ENCODE results near the gene PIK3R4. TPM values are rescaled to one million over a fixed set of nuclear protein-coding genes. Genes with fewer than 3 reads are reported as not detected.

The PIK3R4 gene
- polyA plus RNA-seq, 1 of the 3 experiments (the other 2 are of a cell fraction): 27.2 TPM

- CTCF ChIA-PET: no interaction called here
- H3K36me3 ChIP-seq (replicated peaks in 1 of 2; ENCODE audit: control insufficient read depth in 1 of 2, insufficient read depth in 2 of 2, low read length in 1 of 2): peaks cover 53 to 88% of the 10 kb centered on the region in 2 experiments
- H2AFZ ChIP-seq (ENCODE audit: low read depth): no peak overlapping the region
- H3K27me3 ChIP-seq (ENCODE audit: insufficient read depth): no peaks in the 10 kb centered on the region
- H4K20me1 ChIP-seq (ENCODE audit: insufficient read depth): no peaks in the 10 kb centered on the region
- H3K4me1 ChIP-seq (ENCODE audit: control insufficient read depth in 1 of 2, insufficient read depth in 2 of 2, low read depth in 1 of 2, low read length in 1 of 2): no peaks in the 10 kb centered on the region
- no peaks in the 10 kb centered on the region for H3K9me2 ChIP-seq
- H3F3A ChIP-seq (replicated peaks; ENCODE audit: insufficient read depth): no peaks in the 10 kb centered on the region
- no peak overlapping the region for H3K4me2 ChIP-seq
- 90% methylated on average over 7 of the region's 7 CpGs for WGBS (ENCODE audit: low lambda C conversion rate)
- TF ChIP-seq IRF3 (IDR thresholded peaks at IDR 0.05; ENCODE audit: low read depth, low read length) (no peak), ZBTB33 (IDR thresholded peaks at IDR 0.05; ENCODE audit: borderline replicate concordance, low read depth) (no peak), USF2 (IDR thresholded peaks at IDR 0.05; ENCODE audit: borderline replicate concordance, low read depth, low read length) (no peak), YY1 (IDR thresholded peaks at IDR 0.05; ENCODE audit: low read depth) (no peak), NFIC (IDR thresholded peaks at IDR 0.05; ENCODE audit: borderline replicate concordance) (no peak), TEAD4 (IDR thresholded peaks at IDR 0.05; ENCODE audit: borderline replicate concordance, insufficient read depth) (no peak), SIN3A (IDR thresholded peaks at IDR 0.05; ENCODE audit: borderline replicate concordance, low read depth, low read length) (no peak), EZH2phosphoT487 (IDR thresholded peaks at IDR 0.05; ENCODE audit: borderline replicate concordance, low read depth) (no peak), MAX (IDR thresholded peaks at IDR 0.05; ENCODE audit: low read depth) (no peak), EP300 (IDR thresholded peaks at IDR 0.05; ENCODE audit: borderline replicate concordance in 1 of 2, low read depth in 1 of 2, low read length in 1 of 2) (no peak), FOXM1 (IDR thresholded peaks at IDR 0.05; ENCODE audit: low read depth) (no peak), TAF1 (IDR thresholded peaks at IDR 0.05; ENCODE audit: borderline replicate concordance, low read depth, low read length) (no peak)
- no peak for DNase-seq
- H3K9me3 ChIP-seq: no peaks in the 10 kb centered on the region
- no peaks in the 10 kb centered on the region for H3K79me2 ChIP-seq (ENCODE audit: insufficient read depth)
- POLR2A ChIA-PET: no interaction called here
- H3K9ac ChIP-seq: no peak overlapping the region
- H3K4me3 ChIP-seq (ENCODE audit: low read depth in 2 of 2, low read length in 1 of 2): no peak overlapping the region
- no peak overlapping the region for H3K27ac ChIP-seq (ENCODE audit: low read depth in 2 of 2, low read length in 1 of 2)
Measured at GRCh38 chr3:130679218-130679617, 67.4 kb downstream of the PIK3R4 start.

- TF ChIP-seq CTCF (IDR thresholded peaks at IDR 0.05) (no peak), CHD2 (IDR thresholded peaks at IDR 0.05; ENCODE audit: low read length, partially characterized antibody) (no peak), TAF1 (IDR thresholded peaks at IDR 0.05; ENCODE audit: borderline replicate concordance, low read depth, low read length) (no peak), SMC3 (IDR thresholded peaks at IDR 0.05; ENCODE audit: low read depth, low read length) (no peak)
- no peaks in the 10 kb centered on the region for H3K27me3 ChIP-seq (ENCODE audit: insufficient read depth)
Measured at GRCh38 chr3:130677343-130677742, 69.3 kb downstream of the PIK3R4 start.

More at GRCh38 chr3:130677343-130677742, 69.3 kb downstream of the PIK3R4 start:
- peaks cover 40 to 69% of the 10 kb centered on the region in 2 experiments for H3K36me3 ChIP-seq (replicated peaks in 1 of 2; ENCODE audit: control insufficient read depth in 1 of 2, insufficient read depth in 2 of 2, low read length in 1 of 2)
- no peaks in the 10 kb centered on the region for H3K79me2 ChIP-seq (ENCODE audit: insufficient read depth)
- WGBS (ENCODE audit: low lambda C conversion rate): 81% methylated on average over 1 of the region's 1 CpG
- H4K20me1 ChIP-seq (ENCODE audit: insufficient read depth): no peaks in the 10 kb centered on the region
- ChIA-PET CTCF (no interaction called here), POLR2A (interaction anchor here (0.6 kb wide), 1 partner anchor 8 kb away, joined by 3 read pairs; no protein-coding TSS in a partner anchor)
- no peak overlapping the region for H2AFZ ChIP-seq (ENCODE audit: low read depth)
- no peak for DNase-seq
- H3K9me3 ChIP-seq: no peaks in the 10 kb centered on the region
- no peak overlapping the region for H3K9ac ChIP-seq
- H3K4me3 ChIP-seq (ENCODE audit: low read depth in 2 of 2, low read length in 1 of 2): no peak overlapping the region
- H3K4me2 ChIP-seq: no peak overlapping the region
- H3K4me1 ChIP-seq (ENCODE audit: control insufficient read depth in 1 of 2, insufficient read depth in 2 of 2, low read depth in 1 of 2, low read length in 1 of 2): no peaks in the 10 kb centered on the region
- no peaks in the 10 kb centered on the region for H3F3A ChIP-seq (replicated peaks; ENCODE audit: insufficient read depth)
- no peaks in the 10 kb centered on the region for H3K9me2 ChIP-seq
- H3K27ac ChIP-seq (ENCODE audit: low read depth in 2 of 2, low read length in 1 of 2): no peak overlapping the region
